Kidney (tissue), 14 donors: ENCODE measurements around the gene AIMP1. TPM values are rescaled to one million over a fixed set of nuclear protein-coding genes. Genes with fewer than 3 reads are reported as not detected.

Source experiments
- DNase-seq, 5 donors: peaks; one replicate each; pipeline ENCODE4 v3.0.0-alpha.2; 2013 to 2020
- FAIRE-seq: peaks from 2 replicates; lab custom pipeline; 2012; peaks lifted over from hg19 to GRCh38; lab: Jason Lieb, UNC
- H3K27ac ChIP-seq, 2 donors: one replicate each; pipeline ENCODE4 v1.7.0; 2013; ENCODE audit warnings: low read depth in 2 of 2, low read length in 2 of 2, inconsistent platforms in 1 of 2
- H3K27me3 ChIP-seq: one replicate; pipeline ENCODE4 v1.7.1; 2013; ENCODE audit warnings: low read length, inconsistent platforms; ENCODE audit not compliant: control insufficient read depth, insufficient read depth
- H3K36me3 ChIP-seq, 3 donors: one replicate each; pipeline versions ENCODE4 v1.7.0 to v1.7.1; 2013; ENCODE audit warnings: low read length in 3 of 3, control low read depth in 1 of 3, inconsistent platforms in 1 of 3; ENCODE audit not compliant: insufficient read depth in 3 of 3, control insufficient read depth in 2 of 3
- H3K4me1 ChIP-seq, 3 donors: one replicate each; pipeline versions ENCODE4 v1.7.0 to v1.7.1; 2013; ENCODE audit warnings: low read length in 3 of 3, inconsistent platforms in 1 of 3, low read depth in 1 of 3; ENCODE audit not compliant: control insufficient read depth in 2 of 3, insufficient read depth in 2 of 3
- H3K4me3 ChIP-seq, 3 donors: one replicate each; pipeline versions ENCODE4 v1.7.0 to v1.8.1; 2013; ENCODE audit warnings: low read length in 3 of 3, control low read depth in 1 of 3, inconsistent platforms in 1 of 3
- H3K9ac ChIP-seq, 3 donors: one replicate each; pipeline versions ENCODE4 v1.7.0 to v1.7.1; 2013; ENCODE audit warnings: low read length in 3 of 3, control low read depth in 1 of 3, inconsistent platforms in 1 of 3
- H3K9me3 ChIP-seq, 3 donors: one replicate each; pipeline versions ENCODE4 v1.7.0 to v1.7.1; 2013; ENCODE audit warnings: low read length in 3 of 3, control low read depth in 1 of 3, inconsistent platforms in 1 of 3; ENCODE audit not compliant: control insufficient read depth in 2 of 3, insufficient read depth in 1 of 3
- intact Hi-C: fragments of 100-400 bp; cut with DNase I; formaldehyde crosslinking; loops from one replicate; pipeline ENCODE4 v1.11.1; 2022
- polyA plus RNA-seq: library from polyadenylated mRNA; stranded (reverse); fragments of 350-450 nt; fragmentation: Illumina TruSeq; extraction: RNeasy Lipid Tissue Mini Kit (QIAGEN cat#74804); gene quantifications from one replicate; pipeline ENCODE4 v1.2.3, GENCODE V29; 2014; ENCODE audit warnings: low read depth, low replicate concordance; ENCODE audit not compliant: insufficient read depth
- total RNA-seq: library from RNA; stranded (reverse); fragmentation: NEBNext Ultra II Directional; extraction: Animal tissue kit (Norgen Biotek cat#: 25700); gene quantifications from one replicate; pipeline ENCODE4 v1.2.1, GENCODE V29; 2021
- TF ChIP-seq, protein P1 (sequence below): IDR thresholded peaks from 3 replicates; pipeline ENCODE4 v1.5.1; 2012; ENCODE audit warnings: mild to moderate bottlenecking, moderate library complexity, borderline replicate concordance; ENCODE audit not compliant: insufficient read depth; ENCODE audit errors: extremely low read depth
- donor health status: control.
- donor health status: control.
- donor health status: control.
- donor health status: control.
- donor health status: control.
- donor health status: DM: yes; HTN: yes; CAD: no.
- donor health status: Normal renal cell carcinoma (clear cell type).

AIMP1 gene
- total and polyA plus RNA-seq, 2 donors from 2014 or later, result 43.3 to 47.1 TPM

DNA sequence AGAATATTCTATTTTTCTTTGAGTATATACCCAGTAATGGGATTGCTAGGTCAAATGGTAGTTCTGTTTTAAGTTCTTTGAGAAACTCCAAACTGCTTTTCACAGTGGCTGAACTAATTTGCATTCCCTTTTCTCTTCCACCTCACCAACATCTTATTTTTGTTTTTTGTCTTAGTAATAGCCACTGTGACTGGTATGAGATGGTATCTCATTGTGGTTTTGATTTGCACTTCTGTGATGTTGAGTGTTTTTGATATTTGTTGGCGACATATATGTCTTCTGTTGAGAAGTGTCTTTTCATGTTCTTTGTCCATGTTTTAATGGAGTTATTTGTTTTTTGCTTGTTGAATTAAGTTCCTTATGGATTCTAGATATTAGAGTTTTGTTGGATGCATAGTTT, 24.4 kb downstream of the AIMP1 start:
- no peak overlapping the region for H3K9ac ChIP-seq
- peaks cover 0 to 4% (median 1%) of the 10 kb centered on the region in 3 donors for H3K9me3 ChIP-seq
- no peak overlapping the region for H3K27ac ChIP-seq
- no peak overlapping the region for H3K4me3 ChIP-seq
- TF ChIP-seq, protein P1, sequence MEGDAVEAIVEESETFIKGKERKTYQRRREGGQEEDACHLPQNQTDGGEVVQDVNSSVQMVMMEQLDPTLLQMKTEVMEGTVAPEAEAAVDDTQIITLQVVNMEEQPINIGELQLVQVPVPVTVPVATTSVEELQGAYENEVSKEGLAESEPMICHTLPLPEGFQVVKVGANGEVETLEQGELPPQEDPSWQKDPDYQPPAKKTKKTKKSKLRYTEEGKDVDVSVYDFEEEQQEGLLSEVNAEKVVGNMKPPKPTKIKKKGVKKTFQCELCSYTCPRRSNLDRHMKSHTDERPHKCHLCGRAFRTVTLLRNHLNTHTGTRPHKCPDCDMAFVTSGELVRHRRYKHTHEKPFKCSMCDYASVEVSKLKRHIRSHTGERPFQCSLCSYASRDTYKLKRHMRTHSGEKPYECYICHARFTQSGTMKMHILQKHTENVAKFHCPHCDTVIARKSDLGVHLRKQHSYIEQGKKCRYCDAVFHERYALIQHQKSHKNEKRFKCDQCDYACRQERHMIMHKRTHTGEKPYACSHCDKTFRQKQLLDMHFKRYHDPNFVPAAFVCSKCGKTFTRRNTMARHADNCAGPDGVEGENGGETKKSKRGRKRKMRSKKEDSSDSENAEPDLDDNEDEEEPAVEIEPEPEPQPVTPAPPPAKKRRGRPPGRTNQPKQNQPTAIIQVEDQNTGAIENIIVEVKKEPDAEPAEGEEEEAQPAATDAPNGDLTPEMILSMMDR, result no peak
- H3K4me1 ChIP-seq, result no peaks in the 10 kb centered on the region
- H3K27me3 ChIP-seq, result no peaks in the 10 kb centered on the region
- H3K36me3 ChIP-seq, result peaks cover 7 to 26% (median 9%) of the 10 kb centered on the region in 3 donors
- DNase-seq (no peak), FAIRE-seq (no peak)
- intact Hi-C loops, result no loop called here

DNA sequence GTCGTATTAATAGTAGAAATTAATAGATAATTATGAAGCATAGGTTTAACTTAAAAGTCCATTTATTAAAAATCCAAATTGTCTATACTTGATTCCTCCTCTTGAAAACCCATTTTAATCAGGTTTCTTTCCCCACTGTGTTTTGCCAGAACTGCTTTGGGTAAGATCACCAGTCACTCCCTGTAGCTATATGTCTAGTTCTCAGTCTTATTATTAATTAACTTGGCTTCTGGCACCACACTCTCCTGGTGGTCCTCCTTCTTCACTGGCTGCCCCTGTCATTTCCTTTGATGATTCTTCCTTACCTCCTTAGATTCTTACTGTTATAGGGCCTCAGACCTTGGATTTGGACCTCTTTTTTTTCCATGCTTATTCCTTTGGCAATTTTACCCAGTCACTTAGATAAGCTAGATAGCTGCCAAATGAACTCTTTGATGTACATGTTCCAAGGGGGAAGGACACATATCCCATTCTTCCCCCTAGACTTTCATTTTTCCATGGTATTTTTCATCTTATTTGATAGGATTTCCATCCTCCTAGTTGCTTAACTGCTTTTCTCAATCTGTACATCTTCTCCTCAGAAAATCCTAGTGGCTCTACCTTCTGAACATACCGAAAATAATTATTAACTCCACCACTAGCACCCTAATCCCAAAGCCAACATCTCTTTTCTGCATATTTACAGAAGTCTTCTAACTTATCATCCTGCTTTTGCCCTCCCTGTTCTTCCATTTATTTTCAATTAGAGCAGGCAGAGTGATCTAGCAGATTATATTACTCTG, 27.7 kb downstream of the AIMP1 start:
- Histone ChIP-seq H3K27me3 (no peaks in the 10 kb centered on the region), H3K9me3 (no peaks in the 10 kb centered on the region), H3K4me1 (no peaks in the 10 kb centered on the region), H3K36me3 (peaks cover 0 to 6% (median 4%) of the 10 kb centered on the region in 3 donors), H3K4me3 (no peak overlapping the region), H3K9ac (no peak overlapping the region), H3K27ac (no peak overlapping the region)
- TF ChIP-seq, protein P1, result no peak
- FAIRE-seq, result no peak
- intact Hi-C loops, result no loop called here
- no peak for DNase-seq

- TF ChIP-seq, protein P1, result no peak
- intact Hi-C loops, result no loop called here
- no peak for DNase-seq
- no peak for FAIRE-seq
- H3K27ac ChIP-seq, result no peak overlapping the region
- no peaks in the 10 kb centered on the region for H3K9me3 ChIP-seq
- H3K27me3 ChIP-seq, result no peaks in the 10 kb centered on the region
- H3K4me1 ChIP-seq, result no peaks in the 10 kb centered on the region
- H3K36me3 ChIP-seq, result peaks cover 4 to 6% (median 4%) of the 10 kb centered on the region in 3 donors
- no peak overlapping the region for H3K9ac ChIP-seq
- no peak overlapping the region for H3K4me3 ChIP-seq
Observed at GRCh38 chr4:106344647-106344970, 28.3 kb downstream of the AIMP1 start.
